H1 (cell line): ENCODE data around the gene PAQR9. TPM values are rescaled to one million over a fixed set of nuclear protein-coding genes. Genes with fewer than 3 reads are reported as not detected.

Experiments used
- CTCF ChIA-PET: fragments of 300-600 bp; sonication (Branson Sonifier 250); formaldehyde crosslinking; loops from one replicate; lab custom pipeline; 2021; ENCODE audit not compliant: partially characterized antibody; lab: Charles Lee
- POLR2A ChIA-PET: fragments of 300-600 bp; sonication (Branson Sonifier 250); formaldehyde crosslinking; loops from one replicate; lab custom pipeline; 2021; ENCODE audit warnings: inconsistent platforms; ENCODE audit not compliant: partially characterized antibody; lab: Charles Lee
- DNase-seq, 2 experiments: peaks; one replicate each; pipeline versions ENCODE4 v3.0.0 to v3.0.0-alpha.2; 2010 to 2022; ENCODE audit warnings: low spot score in 2 of 2, low read depth in 1 of 2, mixed read lengths in 1 of 2
- FAIRE-seq: peaks from 2 replicates; lab custom pipeline; 2011; peaks lifted over from hg19 to GRCh38; lab: Jason Lieb, UNC
- H2AFZ ChIP-seq: 2 replicates; pipeline ENCODE4 v1.8.1; 2012; ENCODE audit warnings: low read length, inconsistent platforms
- H2AK5ac ChIP-seq: 2 replicates; pipeline ENCODE4 v1.6.1; 2013; ENCODE audit warnings: low read depth, low read length
- H2BK120ac ChIP-seq: replicated peaks from 2 replicates; pipeline ENCODE3; 2013; ENCODE audit warnings: low read depth, low read length, inconsistent platforms
- H2BK12ac ChIP-seq: 2 replicates; pipeline ENCODE4 v1.6.1; 2013; ENCODE audit warnings: low read depth, low read length
- H2BK15ac ChIP-seq: 2 replicates; pipeline ENCODE4 v1.6.1; 2013; ENCODE audit warnings: low read length
- H2BK20ac ChIP-seq: 2 replicates; pipeline ENCODE4 v1.6.1; 2013; ENCODE audit warnings: low read length
- H2BK5ac ChIP-seq: 2 replicates; pipeline ENCODE4 v1.6.1; 2013; ENCODE audit warnings: low read depth, low read length
- H3K14ac ChIP-seq: 2 replicates; pipeline ENCODE4 v1.6.1; 2013; ENCODE audit warnings: inconsistent platforms; ENCODE audit not compliant: insufficient read length
- H3K18ac ChIP-seq: 2 replicates; pipeline ENCODE4 v1.6.1; 2013; ENCODE audit warnings: low read length; ENCODE audit errors: extremely low read depth
- H3K23ac ChIP-seq: 2 replicates; pipeline ENCODE4 v1.6.1; 2013; ENCODE audit warnings: inconsistent platforms; ENCODE audit not compliant: insufficient read length
- H3K23me2 ChIP-seq: 2 replicates; pipeline ENCODE4 v1.6.1; 2013; ENCODE audit warnings: low read depth, low read length
- H3K27ac ChIP-seq: 2 replicates; pipeline ENCODE4 v1.6.1; 2011; ENCODE audit warnings: low read depth, low read length, inconsistent platforms
- H3K27me3 ChIP-seq, 4 experiments: replicated peaks in 1 of 4; 1 replicate in 1 of 4; 2 replicates in 3 of 4; pipeline versions ENCODE4 v1.6.1 to v1.8.1; 2011 to 2013; ENCODE audit warnings: low read length in 3 of 4, mild to moderate bottlenecking in 3 of 4, inconsistent platforms in 2 of 4, mixed read lengths in 2 of 4, moderate library complexity in 1 of 4; ENCODE audit not compliant: control insufficient read depth in 3 of 4, insufficient read depth in 3 of 4; ENCODE audit errors: extremely low read depth in 1 of 4
- H3K36me3 ChIP-seq, 4 experiments: 2 replicates each; pipeline versions ENCODE4 v1.6.1 to v1.8.1; 2011 to 2013; ENCODE audit warnings: mild to moderate bottlenecking in 4 of 4, low read length in 3 of 4, moderate library complexity in 2 of 4, control low read depth in 1 of 4, inconsistent platforms in 1 of 4; ENCODE audit not compliant: insufficient read depth in 4 of 4, control insufficient read depth in 2 of 4
- H3K4ac ChIP-seq: replicated peaks from 2 replicates; pipeline ENCODE3; 2013; ENCODE audit warnings: low read length, low read depth, mixed read lengths, inconsistent platforms; ENCODE audit not compliant: insufficient read length
- H3K4me1 ChIP-seq, 4 experiments: replicated peaks in 1 of 4; 1 replicate in 1 of 4; 2 replicates in 3 of 4; pipeline versions ENCODE4 v1.6.1 to v1.8.1; 2011 to 2013; ENCODE audit warnings: low read length in 3 of 4, inconsistent platforms in 2 of 4, mixed read lengths in 1 of 4; ENCODE audit not compliant: insufficient read depth in 4 of 4, control insufficient read depth in 3 of 4
- H3K4me2 ChIP-seq, 2 experiments: 2 replicates each; pipeline versions ENCODE4 v1.6.1 to v1.8.1; 2011 to 2013; ENCODE audit warnings: low read depth in 2 of 2, low read length in 2 of 2, control low read depth in 1 of 2, inconsistent platforms in 1 of 2, mild to moderate bottlenecking in 1 of 2; ENCODE audit not compliant: insufficient read depth in 1 of 2
- H3K4me3 ChIP-seq, 4 experiments: fragments of 200-600, 300-600 bp in 1 of 4; sonication (generic), shearing (Covaris generic), sonication (Bioruptor Twin) in 1 of 4; 2 replicates each; pipeline versions ENCODE4 v1.5.1 to v1.8.1; 2011 to 2016; ENCODE audit warnings: low read length in 4 of 4, low read depth in 3 of 4, control low read depth in 2 of 4, inconsistent platforms in 2 of 4, mild to moderate bottlenecking in 2 of 4, mixed read lengths in 1 of 4, moderate library complexity in 1 of 4; ENCODE audit not compliant: insufficient read depth in 2 of 4; ENCODE audit errors: extremely low read depth in 1 of 4
- H3K56ac ChIP-seq: replicated peaks from 2 replicates; pipeline ENCODE3; 2013; ENCODE audit warnings: low read depth, mild to moderate bottlenecking, mixed read lengths, low read length, inconsistent platforms; ENCODE audit not compliant: insufficient read length
- H3K79me1 ChIP-seq: 2 replicates; pipeline ENCODE4 v1.6.1; 2013; ENCODE audit warnings: low read depth, low read length, control low read depth
- H3K79me2 ChIP-seq, 2 experiments: 2 replicates each; pipeline versions ENCODE4 v1.6.1 to v1.8.1; 2012 to 2013; ENCODE audit warnings: low read length in 2 of 2, mild to moderate bottlenecking in 2 of 2, inconsistent platforms in 1 of 2; ENCODE audit not compliant: insufficient read depth in 2 of 2, control insufficient read depth in 1 of 2
- H3K9ac ChIP-seq, 4 experiments: replicated peaks in 1 of 4; 1 replicate in 1 of 4; 2 replicates in 3 of 4; pipeline versions ENCODE4 v1.6.1 to v1.8.1; 2011 to 2013; ENCODE audit warnings: low read depth in 3 of 4, low read length in 3 of 4, control low read depth in 2 of 4, mild to moderate bottlenecking in 2 of 4, moderate library complexity in 2 of 4, inconsistent platforms in 1 of 4; ENCODE audit errors: extremely low read depth in 1 of 4
- H3K9me3 ChIP-seq, 2 experiments: 2 replicates each; pipeline versions ENCODE4 v1.6.1 to v1.8.1; 2012 to 2013; ENCODE audit warnings: mild to moderate bottlenecking in 2 of 2, moderate library complexity in 2 of 2, control low read depth in 1 of 2, inconsistent platforms in 1 of 2, low read depth in 1 of 2, low read length in 1 of 2, mixed read lengths in 1 of 2; ENCODE audit not compliant: insufficient read depth in 2 of 2
- H4K20me1 ChIP-seq, 2 experiments: replicated peaks in 1 of 2; 2 replicates each; pipeline versions ENCODE3 to v1.8.1; 2011 to 2013; ENCODE audit warnings: inconsistent platforms in 2 of 2, low read length in 2 of 2, mild to moderate bottlenecking in 1 of 2; ENCODE audit not compliant: insufficient read depth in 2 of 2, control insufficient read depth in 1 of 2
- H4K5ac ChIP-seq: 2 replicates; pipeline ENCODE4 v1.6.1; 2013; ENCODE audit warnings: low read length, low read depth, mixed read lengths, inconsistent platforms; ENCODE audit not compliant: insufficient read length
- H4K8ac ChIP-seq: 2 replicates; pipeline ENCODE4 v1.8.0; 2013; ENCODE audit warnings: mild to moderate bottlenecking, moderate library complexity, low read length, inconsistent platforms; ENCODE audit not compliant: insufficient read depth; ENCODE audit errors: extremely low read depth
- H4K91ac ChIP-seq: replicated peaks from 2 replicates; pipeline ENCODE3; 2013; ENCODE audit warnings: low read length, mixed read lengths, inconsistent platforms; ENCODE audit not compliant: insufficient read length
- WGBS, 2 experiments: shearing (Covaris generic) in 1 of 2; methylation state at CpG; one replicate each; pipeline versions ENCODE4 v1.1.6 to v1.1.7; 2013 to 2015; ENCODE audit warnings: low lambda C conversion rate in 2 of 2, mixed read lengths in 2 of 2, inconsistent platforms in 1 of 2, low coverage in 1 of 2, missing lambda C conversion rate in 1 of 2; ENCODE audit not compliant: insufficient replicate concordance in 2 of 2, insufficient coverage in 1 of 2, insufficient read length in 1 of 2; ENCODE audit errors: extremely low coverage in 1 of 2, missing lambda C conversion rate in 1 of 2; 5-methylcytosine and 5-hydroxymethylcytosine counted together
- polyA plus RNA-seq, 7 experiments: library from polyadenylated mRNA; depleted of rRNA in 3 of 7; stranded (reverse) in 5 of 7; unstranded in 2 of 7; fragments of >200 nt in 5 of 7; fragments of 200-250 nt in 2 of 7; gene quantifications; 1 replicate in 5 of 7; 2 replicates in 1 of 7; 4 replicates in 1 of 7; pipeline versions ENCODE4 v1.2.1 to v1.2.3, GENCODE V29; 2011 to 2013; ENCODE audit warnings: missing spikeins in 2 of 7, mixed read lengths in 2 of 7
- total RNA-seq: library from RNA; stranded (reverse); fragmentation: NEBNext Ultra II Directional; extraction: Animal tissue kit (Norgen Biotek cat#: 25700); gene quantifications from 2 replicates; pipeline ENCODE4 v1.2.1, GENCODE V29; 2021
- TF ChIP-seq, protein P1 (sequence below), 3 experiments: IDR thresholded peaks; 1 replicate in 2 of 3; 2 replicates in 1 of 3; pipeline versions ENCODE4 v1.5.1 to v1.6.1; 2011; ENCODE audit warnings: low read length in 3 of 3, mild to moderate bottlenecking in 3 of 3, inconsistent platforms in 2 of 3, low read depth in 1 of 3, moderate library complexity in 1 of 3; ENCODE audit not compliant: insufficient read depth in 1 of 3; ENCODE audit errors: control extremely low read depth in 1 of 3

The PAQR9 gene
- total and polyA plus RNA-seq, 2 of the 8 experiments (the other 6 are each of a cell fraction or from before 2014, with no cell fraction given) = 2.6 to 5.2 TPM

DNA sequence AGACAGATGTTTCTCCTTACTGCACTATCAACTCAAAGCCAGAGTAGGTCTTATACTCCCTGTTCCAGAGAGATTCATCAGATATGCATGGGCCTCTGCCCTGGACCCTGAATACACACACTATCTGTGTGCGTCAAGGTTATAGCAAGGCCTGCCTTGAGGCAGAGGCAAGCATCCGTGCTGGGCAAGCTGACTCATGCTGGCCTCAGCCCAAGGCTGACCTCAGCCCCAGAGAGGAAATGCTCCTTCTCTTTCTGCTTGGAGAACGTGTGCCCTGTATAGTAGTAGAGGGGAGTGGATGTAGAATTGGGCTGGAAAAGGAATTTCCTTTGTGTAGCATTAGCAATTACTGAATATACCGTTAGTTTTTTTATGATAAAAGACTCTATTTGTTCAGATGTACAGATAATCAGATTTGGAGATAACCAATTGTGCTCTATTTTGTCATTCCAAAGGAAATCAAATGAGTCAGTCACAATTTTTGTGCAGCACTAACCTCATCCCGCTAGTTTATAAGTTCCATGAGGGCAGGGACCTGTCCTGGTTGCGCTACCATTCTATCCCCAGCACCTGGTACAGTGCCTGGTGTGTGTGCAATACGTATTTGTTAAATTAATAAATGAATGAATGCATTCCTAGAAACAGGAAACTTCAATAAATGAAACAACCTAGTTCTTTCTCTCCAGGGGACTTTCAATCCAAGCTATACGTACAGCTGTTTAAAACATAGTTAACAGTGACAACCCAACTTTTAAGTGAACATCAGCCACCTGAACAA, 13.3 kb upstream of the PAQR9 start:
- H2BK5ac ChIP-seq = no peak overlapping the region
- DNase-seq (no peak), FAIRE-seq (no peak)
- WGBS, 2 experiments = 82% methylated on average over 8 of the region's 8 CpGs; no CpG with 5 or more reads in 1 of the 2 experiments
- H4K5ac ChIP-seq = no peak overlapping the region
- no peak overlapping the region for H3K4me2 ChIP-seq
- no peak overlapping the region for H2BK120ac ChIP-seq
- no peak overlapping the region for H3K4me3 ChIP-seq
- no peaks in the 10 kb centered on the region for H3K4me1 ChIP-seq
- no peak overlapping the region for H4K8ac ChIP-seq
- no peak overlapping the region for H2AK5ac ChIP-seq
- no peak overlapping the region for H3K27ac ChIP-seq
- no peak overlapping the region; the same call in 1 of the 2 replicates for H2BK12ac ChIP-seq
- no peak overlapping the region for H3K9ac ChIP-seq
- no peak overlapping the region for H3K4ac ChIP-seq
- H3K23me2 ChIP-seq = no peaks in the 10 kb centered on the region
- no peak overlapping the region for H3K14ac ChIP-seq
- ChIA-PET POLR2A (no interaction called here), CTCF (interaction anchor here (0.6 to 8.8 kb wide), 9 partner anchors 7 to 148 kb away, joined by 3 to 51 read pairs (median 5); no protein-coding TSS in a partner anchor)
- H3K56ac ChIP-seq = no peak overlapping the region
- H3K23ac ChIP-seq = no peak overlapping the region
- H2BK20ac ChIP-seq = no peak overlapping the region
- no peaks in the 10 kb centered on the region for H3K36me3 ChIP-seq
- no peaks in the 10 kb centered on the region for H3K79me1 ChIP-seq
- no peaks in the 10 kb centered on the region for H3K27me3 ChIP-seq
- H3K9me3 ChIP-seq = no peaks in the 10 kb centered on the region
- no peak overlapping the region for H2AFZ ChIP-seq
- no peak overlapping the region for H4K91ac ChIP-seq
- H4K20me1 ChIP-seq = no peaks in the 10 kb centered on the region
- H3K18ac ChIP-seq = no peak overlapping the region
- H2BK15ac ChIP-seq = no peak overlapping the region
- H3K79me2 ChIP-seq = no peaks in the 10 kb centered on the region
- TF ChIP-seq, protein P1, sequence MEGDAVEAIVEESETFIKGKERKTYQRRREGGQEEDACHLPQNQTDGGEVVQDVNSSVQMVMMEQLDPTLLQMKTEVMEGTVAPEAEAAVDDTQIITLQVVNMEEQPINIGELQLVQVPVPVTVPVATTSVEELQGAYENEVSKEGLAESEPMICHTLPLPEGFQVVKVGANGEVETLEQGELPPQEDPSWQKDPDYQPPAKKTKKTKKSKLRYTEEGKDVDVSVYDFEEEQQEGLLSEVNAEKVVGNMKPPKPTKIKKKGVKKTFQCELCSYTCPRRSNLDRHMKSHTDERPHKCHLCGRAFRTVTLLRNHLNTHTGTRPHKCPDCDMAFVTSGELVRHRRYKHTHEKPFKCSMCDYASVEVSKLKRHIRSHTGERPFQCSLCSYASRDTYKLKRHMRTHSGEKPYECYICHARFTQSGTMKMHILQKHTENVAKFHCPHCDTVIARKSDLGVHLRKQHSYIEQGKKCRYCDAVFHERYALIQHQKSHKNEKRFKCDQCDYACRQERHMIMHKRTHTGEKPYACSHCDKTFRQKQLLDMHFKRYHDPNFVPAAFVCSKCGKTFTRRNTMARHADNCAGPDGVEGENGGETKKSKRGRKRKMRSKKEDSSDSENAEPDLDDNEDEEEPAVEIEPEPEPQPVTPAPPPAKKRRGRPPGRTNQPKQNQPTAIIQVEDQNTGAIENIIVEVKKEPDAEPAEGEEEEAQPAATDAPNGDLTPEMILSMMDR (IDR thresholded peaks at IDR 0.05; ENCODE audit: control extremely low read depth in 1 of 3, insufficient read depth in 1 of 3, low read depth in 1 of 3, low read length in 3 of 3) = no peak
